SH-SY5Y (cell line): Measurements from ENCODE around the gene CRYAB.

Experiments
- GATA2 ChIP-seq: IDR thresholded peaks from 2 replicates; pipeline ENCODE4 v1.6.1; 2011; ENCODE audit warnings: mild to moderate bottlenecking, low read depth, low read length
- GATA3 ChIP-seq: IDR thresholded peaks from 2 replicates; pipeline ENCODE4 v1.6.1; 2011; ENCODE audit warnings: low read depth, mild to moderate bottlenecking, low read length, moderate library complexity

DNA sequence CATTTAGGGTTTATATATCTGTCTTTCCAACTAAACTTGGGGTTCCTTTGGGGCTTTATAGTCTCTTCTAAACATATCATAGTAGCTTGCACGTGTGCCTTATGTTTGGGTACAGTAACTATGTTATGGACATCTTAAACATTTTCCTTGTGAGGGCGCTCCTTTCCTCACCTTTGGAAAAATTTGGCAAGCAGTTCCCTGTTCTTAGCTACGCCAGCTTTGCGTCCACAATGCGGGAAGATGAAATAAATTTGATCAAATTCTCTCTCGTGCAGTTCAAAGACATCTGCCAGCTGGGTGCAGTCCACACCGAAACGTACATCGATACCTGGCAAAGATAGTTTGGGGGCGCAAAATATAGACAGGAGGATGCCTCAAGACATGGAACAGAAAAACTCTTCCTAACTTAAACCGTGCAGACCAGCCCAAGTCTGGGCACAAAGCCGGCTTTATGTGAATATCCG, 33.2 kb downstream of the CRYAB start:
- TF ChIP-seq GATA2, result no peak
- TF ChIP-seq GATA3, result no peak
